ENCODE results near the gene BAIAP2L2. TPM values are rescaled to one million over a fixed set of nuclear protein-coding genes. Genes with fewer than 3 reads are reported as not detected.
"Not testable (repeated sequence)": the region's sequence is repeated elsewhere in the genome, so short reads cannot be mapped to it uniquely, and the experiment has no call there.

The BAIAP2L2 gene
- total RNA-seq, 2 donors from 2014 or later: 0.40 to 0.84 TPM

DNA sequence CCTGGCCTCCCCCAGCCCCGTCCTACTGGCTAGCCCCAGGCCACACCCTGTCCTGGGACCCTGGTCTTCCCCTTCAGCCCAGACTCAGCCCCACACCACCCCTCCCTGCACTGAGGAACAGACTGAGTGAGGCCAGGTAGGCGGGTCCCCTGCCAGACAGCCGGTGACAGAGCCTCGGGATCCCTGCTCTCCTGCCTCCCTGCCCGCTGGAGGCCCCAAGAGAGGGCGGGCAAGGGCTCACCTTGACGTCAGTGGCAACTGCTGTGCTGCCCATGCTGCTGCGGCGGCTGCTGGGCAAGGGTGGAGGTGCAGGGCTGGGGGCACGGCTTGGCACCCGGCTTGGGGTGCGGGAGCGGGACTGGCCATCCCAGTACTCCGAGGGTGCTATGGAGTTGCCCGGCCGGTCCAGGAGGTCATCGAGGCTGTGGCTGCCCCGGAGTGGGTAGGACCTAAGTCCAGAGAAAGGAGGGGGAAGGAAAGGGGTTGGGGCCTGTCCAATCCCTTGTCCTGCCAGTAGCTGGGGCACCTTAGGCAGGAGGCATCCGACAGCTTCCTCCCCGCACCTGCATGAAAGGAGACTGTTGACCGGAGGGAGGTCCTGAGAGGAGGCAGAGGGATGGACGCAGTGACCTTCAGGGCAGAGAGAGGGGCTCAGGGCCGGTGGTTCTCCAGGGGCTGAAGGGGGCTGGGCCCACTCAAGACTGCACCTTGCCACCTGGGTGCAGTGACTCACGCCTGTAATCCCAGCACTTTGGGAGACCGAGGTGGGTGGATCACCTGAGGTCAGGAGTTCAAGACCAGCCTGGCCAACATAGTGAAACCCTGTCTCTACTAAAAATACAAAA is 24.3 kb downstream of the BAIAP2L2 start:
- Mint-ChIP-seq H3K36me3 (no peaks in the 10 kb centered on the region), H3K4me1 (ENCODE audit: low read depth in 2 of 2) (peaks cover 4% of the 10 kb centered on the region in 2 donors), H3K4me3 (no peak overlapping the region), H3K9me3 (no peaks in the 10 kb centered on the region), H3K27ac (no peak overlapping the region), H3K27me3 (peaks cover 0 to 2% of the 10 kb centered on the region in 2 donors)
- DNase-seq (ENCODE audit: low spot score): peak; percentile 61
- ATAC-seq: no peak

DNA sequence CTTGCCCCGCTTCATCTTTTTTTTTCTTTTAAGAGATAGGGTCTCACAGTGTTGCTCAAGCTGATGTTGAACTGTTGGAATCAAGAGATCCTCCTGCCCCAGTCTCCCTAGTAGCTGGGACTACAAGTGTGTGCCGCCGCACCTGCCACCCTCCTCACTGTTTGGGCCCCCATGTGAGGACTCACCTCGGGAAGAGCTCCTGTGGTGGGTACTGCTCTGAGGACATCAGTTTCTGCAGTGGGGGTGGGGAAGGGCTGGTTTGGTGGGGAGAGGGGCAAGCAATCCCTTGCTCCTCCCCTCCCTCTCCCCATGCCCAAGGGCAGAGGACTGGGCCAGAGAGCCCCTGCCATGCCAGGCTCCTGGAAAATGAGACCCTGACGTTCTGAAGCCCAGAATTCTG is 25.0 kb downstream of the BAIAP2L2 start:
- Mint-ChIP-seq H3K4me3 (no peak overlapping the region), H3K36me3 (no peaks in the 10 kb centered on the region), H3K9me3 (no peaks in the 10 kb centered on the region), H3K27me3 (peaks cover 0 to 2% of the 10 kb centered on the region in 2 donors), H3K27ac (no peak overlapping the region), H3K4me1 (ENCODE audit: low read depth in 2 of 2) (peaks cover 4% of the 10 kb centered on the region in 2 donors)
- no peak for ATAC-seq
- DNase-seq (ENCODE audit: low spot score): no peak

- H3K4me1 Mint-ChIP-seq (ENCODE audit: low read depth in 2 of 2): peaks cover 4% of the 10 kb centered on the region in 2 donors
- DNase-seq (ENCODE audit: low spot score) (no peak), ATAC-seq (no peak)
- H3K27ac Mint-ChIP-seq: no peak overlapping the region
- peaks cover 0 to 3% of the 10 kb centered on the region in 2 donors for H3K27me3 Mint-ChIP-seq
- no peaks in the 10 kb centered on the region for H3K36me3 Mint-ChIP-seq
- H3K9me3 Mint-ChIP-seq: no peaks in the 10 kb centered on the region
- no peak overlapping the region for H3K4me3 Mint-ChIP-seq
Measured at GRCh38 chr22:38085056-38085455, 25.4 kb downstream of the BAIAP2L2 start.

GRCh38 chr22:38083931-38084631 is 26.4 kb downstream of the BAIAP2L2 start, which contains the start of gene SLC16A8:
SLC16A8 (minus strand) TSS chr22:38084184; CDS start chr22:38082873, 1,311 bp downstream.
- Mint-ChIP-seq H3K4me3 (no peak within 1 kb of the TSS), H3K4me1 (ENCODE audit: low read depth in 2 of 2) (peaks cover 4% of the 10 kb centered on the region in 2 donors), H3K27me3 (peaks cover 0 to 2% of the 10 kb centered on the region in 2 donors), H3K27ac (no peak within 1 kb of the TSS), H3K9me3 (no peaks in the 10 kb centered on the region), H3K36me3 (no peaks in the 10 kb centered on the region)
- ATAC-seq (no peak), DNase-seq (ENCODE audit: low spot score) (no peak)

GRCh38 chr22:38082986-38083710 is 27.3 kb downstream of the BAIAP2L2 start:
- H3K27ac Mint-ChIP-seq: no peak overlapping the region
- peaks cover 4% of the 10 kb centered on the region in 2 donors for H3K4me1 Mint-ChIP-seq (ENCODE audit: low read depth in 2 of 2)
- ATAC-seq: no peak
- peaks cover 0 to 2% of the 10 kb centered on the region in 2 donors for H3K27me3 Mint-ChIP-seq
- no peaks in the 10 kb centered on the region for H3K9me3 Mint-ChIP-seq
- no peaks in the 10 kb centered on the region for H3K36me3 Mint-ChIP-seq
- H3K4me3 Mint-ChIP-seq: no peak overlapping the region
- DNase-seq (ENCODE audit: low spot score): no peak

DNA sequence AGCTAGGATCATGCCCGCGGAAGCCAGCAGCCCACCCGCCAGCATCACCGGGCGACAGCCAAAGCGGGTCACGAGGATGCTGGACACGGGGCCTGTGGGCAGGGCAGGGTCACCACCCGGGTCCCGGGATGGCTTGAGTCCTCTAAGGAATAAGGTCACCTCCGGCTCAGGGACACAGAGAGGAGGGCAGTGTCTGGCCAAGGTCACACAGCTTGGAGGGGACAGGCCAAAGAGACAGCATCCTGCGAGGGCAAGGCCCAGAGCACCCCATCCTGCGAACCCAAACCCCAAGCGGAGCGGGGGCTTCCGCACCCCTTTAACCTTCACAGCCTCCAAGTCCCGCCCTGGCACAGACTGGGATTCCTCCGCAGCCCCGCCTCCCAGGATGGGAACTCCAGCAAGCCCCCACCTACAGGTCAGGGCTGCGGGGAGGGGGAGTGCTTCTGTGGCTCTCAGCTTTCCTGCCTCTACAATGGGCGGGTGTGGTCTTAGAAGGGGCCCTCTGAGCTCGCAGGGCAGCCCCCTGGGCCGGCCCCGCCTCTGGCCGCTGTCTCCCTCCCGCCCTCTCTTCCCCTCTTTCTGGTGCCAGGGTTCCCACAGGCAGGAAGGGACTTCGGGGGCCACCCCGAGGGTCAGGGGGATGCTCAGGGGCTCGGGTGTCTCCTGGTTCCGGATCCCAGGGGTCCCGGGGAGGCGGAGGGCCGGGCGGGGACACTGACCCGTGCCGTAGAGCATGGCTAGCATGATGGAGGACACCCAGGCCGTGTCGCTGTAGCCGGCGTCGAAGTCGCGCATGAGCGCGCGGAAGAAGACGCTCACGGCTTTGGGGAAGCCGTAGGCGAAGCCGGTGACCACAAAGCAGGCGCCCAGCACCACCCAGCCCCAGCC is 28.3 kb downstream of the BAIAP2L2 start:
- Mint-ChIP-seq H3K9me3 (no peaks in the 10 kb centered on the region), H3K4me3 (peak overlapping the region; percentile 32)
- peak in 1 of 2 donors; percentile 41 for ATAC-seq

GRCh38 chr22:38081636-38081940 is 28.9 kb downstream of the BAIAP2L2 start:
- no peaks in the 10 kb centered on the region for H3K4me1 Mint-ChIP-seq (ENCODE audit: low read depth in 2 of 2)

More for the DNA sequence above, 28.3 kb downstream of the BAIAP2L2 start:
- Mint-ChIP-seq H3K36me3 (no peaks in the 10 kb centered on the region), H3K27ac (no peak overlapping the region), H3K4me1 (ENCODE audit: low read depth in 2 of 2) (no peaks in the 10 kb centered on the region), H3K27me3 (peaks cover 0 to 2% of the 10 kb centered on the region in 2 donors)
- peak; percentile 58 for DNase-seq (ENCODE audit: low spot score)

GRCh38 chr22:38080850-38081635 is 29.4 kb downstream of the BAIAP2L2 start:
- Mint-ChIP-seq H3K4me1 (ENCODE audit: low read depth in 2 of 2) (no peaks in the 10 kb centered on the region), H3K36me3 (no peaks in the 10 kb centered on the region), H3K9me3 (no peaks in the 10 kb centered on the region), H3K27me3 (peaks cover 0 to 2% of the 10 kb centered on the region in 2 donors), H3K27ac (no peak overlapping the region), H3K4me3 (no peak overlapping the region)
- DNase-seq (ENCODE audit: low spot score) (peak; percentile 61), ATAC-seq (peak; percentile 54 to 70)

More at GRCh38 chr22:38081636-38081940, 28.9 kb downstream of the BAIAP2L2 start:
- Mint-ChIP-seq H3K27me3 (peaks cover 0 to 2% of the 10 kb centered on the region in 2 donors), H3K9me3 (no peaks in the 10 kb centered on the region), H3K36me3 (no peaks in the 10 kb centered on the region), H3K4me3 (peak overlapping the region; percentile 32), H3K27ac (no peak overlapping the region)
- ATAC-seq (no peak), DNase-seq (ENCODE audit: low spot score) (peak; percentile 54)

GRCh38 chr22:38080474-38080849 is 30.0 kb downstream of the BAIAP2L2 start:
- no peak for DNase-seq (ENCODE audit: low spot score)
- no peaks in the 10 kb centered on the region for H3K4me1 Mint-ChIP-seq (ENCODE audit: low read depth in 2 of 2)
- peaks cover 0 to 2% of the 10 kb centered on the region in 2 donors for H3K27me3 Mint-ChIP-seq
- H3K9me3 Mint-ChIP-seq: no peaks in the 10 kb centered on the region
- H3K36me3 Mint-ChIP-seq: no peaks in the 10 kb centered on the region
- no peak overlapping the region for H3K4me3 Mint-ChIP-seq
- no peak for ATAC-seq
- H3K27ac Mint-ChIP-seq: no peak overlapping the region

DNA sequence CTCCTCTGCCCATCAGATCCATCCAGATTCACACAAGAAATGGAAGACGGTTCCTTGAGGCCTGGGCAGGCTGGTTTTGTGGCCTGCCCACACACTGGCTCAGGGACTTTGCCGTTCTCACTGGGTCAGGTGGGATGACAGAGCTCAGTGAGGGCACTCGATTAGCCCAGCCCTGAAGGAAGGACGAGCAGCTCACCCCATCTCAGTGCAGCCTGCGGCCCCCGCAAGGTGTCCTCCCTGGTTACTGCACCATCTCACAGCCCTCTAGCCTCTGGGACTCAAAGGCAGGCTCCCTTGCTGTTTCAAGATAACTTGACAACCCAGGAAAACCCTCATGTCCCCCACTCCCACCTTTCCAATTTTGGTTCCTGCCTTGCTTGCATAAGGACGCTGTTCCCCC is 30.7 kb downstream of the BAIAP2L2 start:
- Mint-ChIP-seq H3K36me3 (no peaks in the 10 kb centered on the region), H3K27ac (no peak overlapping the region), H3K4me3 (no peak overlapping the region), H3K4me1 (ENCODE audit: low read depth in 2 of 2) (no peaks in the 10 kb centered on the region), H3K9me3 (no peaks in the 10 kb centered on the region), H3K27me3 (peaks cover 0 to 2% of the 10 kb centered on the region in 2 donors)
- DNase-seq (ENCODE audit: low spot score) (peak; percentile 35), ATAC-seq (no peak)

DNA sequence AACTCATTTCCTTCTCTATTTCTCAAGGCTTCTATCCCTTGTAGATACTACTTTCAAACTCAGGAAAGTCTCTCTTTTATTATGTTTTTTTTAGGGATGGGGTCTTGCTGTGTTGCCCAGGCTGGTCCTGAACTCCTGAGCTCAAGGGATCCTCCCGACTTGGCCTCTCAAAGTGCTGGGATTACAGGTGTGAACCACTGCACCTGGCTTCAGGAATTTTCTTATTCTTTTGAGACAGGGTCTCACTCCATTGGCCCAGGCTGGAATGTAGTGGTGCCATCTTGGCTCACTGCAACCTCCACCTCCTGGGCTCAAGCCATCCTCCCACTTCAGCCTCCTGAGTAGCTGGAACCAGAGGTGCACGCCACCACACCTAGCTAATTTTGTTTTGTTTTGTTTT is 31.3 kb downstream of the BAIAP2L2 start:
- H3K4me1 Mint-ChIP-seq (ENCODE audit: low read depth in 2 of 2); DNase-seq (ENCODE audit: low spot score); H3K27me3 Mint-ChIP-seq; H3K27ac Mint-ChIP-seq; H3K36me3 Mint-ChIP-seq; H3K4me3 Mint-ChIP-seq; ATAC-seq; H3K9me3 Mint-ChIP-seq: not testable (repeated sequence)

GRCh38 chr22:38078046-38078840 is 32.2 kb downstream of the BAIAP2L2 start:
- Mint-ChIP-seq H3K4me3 (no peak overlapping the region), H3K9me3 (no peaks in the 10 kb centered on the region), H3K4me1 (ENCODE audit: low read depth in 2 of 2) (no peaks in the 10 kb centered on the region), H3K36me3 (no peaks in the 10 kb centered on the region), H3K27me3 (peaks cover 0 to 2% of the 10 kb centered on the region in 2 donors), H3K27ac (no peak overlapping the region)
- no peak for DNase-seq (ENCODE audit: low spot score)
- ATAC-seq: no peak
